GM23338 (cell line): ENCODE results near the gene GPR25.

Experiments used
- CTCF ChIP-seq, 2 experiments: fragments of 200-600 bp in 1 of 2; sonication (generic) in 1 of 2; conservative IDR thresholded peaks; 2 replicates each; pipeline versions ENCODE4 v1.5.1 to v1.6.1; 2016 to 2017; ENCODE audit warnings: antibody characterized with exemption in 2 of 2, low read depth in 2 of 2, mild to moderate bottlenecking in 2 of 2, moderate library complexity in 1 of 2
- EZH2 ChIP-seq: fragments of 200-600 bp; sonication (generic); IDR thresholded peaks from one replicate; pipeline ENCODE4 v1.8.0; 2017; ENCODE audit warnings: antibody characterized with exemption, mild to moderate bottlenecking, low read depth; ENCODE audit not compliant: unreplicated experiment
- EZH2phosphoT487 ChIP-seq: fragments of 200-600 bp; sonication (generic); IDR thresholded peaks from one replicate; pipeline ENCODE4 v1.8.1; 2018; ENCODE audit warnings: antibody characterized with exemption; ENCODE audit not compliant: unreplicated experiment
- JUNB ChIP-seq: IDR thresholded peaks from one replicate; pipeline ENCODE4 v1.6.1; 2016; ENCODE audit warnings: antibody characterized with exemption; ENCODE audit not compliant: unreplicated experiment
- NANOG ChIP-seq: IDR thresholded peaks from 2 replicates; pipeline ENCODE4 v1.6.1; 2016; ENCODE audit warnings: antibody characterized with exemption, borderline replicate concordance
- POLR2AphosphoS5 ChIP-seq: IDR thresholded peaks from 2 replicates; pipeline ENCODE4 v1.6.1; 2016; ENCODE audit warnings: antibody characterized with exemption, low read depth
- ZNF114 ChIP-seq: fragments of 250-450 bp; sonication (Bioruptor Pico); IDR thresholded peaks from 2 replicates; pipeline ENCODE4 v1.5.0; 2020; ENCODE audit warnings: mild to moderate bottlenecking, moderate library complexity
- ZNF331 ChIP-seq: fragments of 250-450 bp; sonication (Bioruptor Pico); IDR thresholded peaks from 2 replicates; pipeline ENCODE4 v1.5.0; 2020; ENCODE audit warnings: low read depth, mild to moderate bottlenecking, moderate library complexity

- TF ChIP-seq EZH2phosphoT487 (no peak), CTCF (conservative IDR thresholded peaks at IDR 0.05; ENCODE audit: low read depth in 2 of 2) (no peak), JUNB (no peak), POLR2AphosphoS5 (no peak), ZNF331 (CRISPR knock-in tag) (no peak), EZH2 (no peak), ZNF114 (no peak), NANOG (no peak)
Observed at GRCh38 chr1:200862713-200863415, 9.9 kb upstream of the GPR25 start.
